PC-3 (cell line): ENCODE measurements around the gene MCTP2.

ENCODE experiments used
- CTCF ChIP-seq: fragments of 300-600 bp; sonication (generic); conservative IDR thresholded peaks from 2 replicates; pipeline ENCODE4 v1.5.1; 2017; ENCODE audit warnings: antibody characterized with exemption, low read depth, mild to moderate bottlenecking, low read length
- EZH2 ChIP-seq: fragments of 300-600 bp; sonication (generic); IDR thresholded peaks from one replicate; pipeline ENCODE4 v1.6.1; 2017; ENCODE audit warnings: antibody characterized with exemption, mild to moderate bottlenecking, low read length; ENCODE audit not compliant: unreplicated experiment

DNA sequence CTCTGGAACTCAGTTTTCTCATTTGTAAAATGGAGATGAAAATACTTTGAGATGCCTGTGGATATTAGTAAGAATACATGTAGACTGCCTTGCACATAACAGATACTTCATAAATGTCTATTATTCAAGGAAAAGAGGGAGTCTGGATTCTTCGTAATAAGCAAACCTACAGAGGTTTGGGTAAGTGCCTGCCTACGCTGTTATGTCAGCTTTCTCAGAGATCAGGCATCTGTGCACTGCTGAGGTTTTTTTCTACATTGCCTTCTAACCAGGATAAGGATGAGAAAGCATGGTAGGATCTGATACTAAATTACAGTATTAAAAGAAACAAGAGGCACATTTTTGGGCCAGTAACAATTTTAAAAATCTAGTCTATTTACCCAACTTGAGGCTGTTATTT is 10.9 kb downstream of the MCTP2 start:
- no peak for TF ChIP-seq CTCF
- TF ChIP-seq EZH2, result no peak
